Stimulated activated CD4-positive, alpha-beta T cell treated with anti-CD3 and anti-CD28 coated beads, Interleukin-2, amount 100 ng/mL, for 4 hours (primary cell): Measurements from ENCODE around the gene GAL3ST2.
"Not testable (repeated sequence)": the region's sequence is repeated elsewhere in the genome, so short reads cannot be mapped to it uniquely, and the experiment has no call there.

Experiments
- DNase-seq: peaks from one replicate; pipeline ENCODE4 v3.0.0-alpha.2; 2020; ENCODE audit warnings: low read depth

Gene GAL3ST2

DNA sequence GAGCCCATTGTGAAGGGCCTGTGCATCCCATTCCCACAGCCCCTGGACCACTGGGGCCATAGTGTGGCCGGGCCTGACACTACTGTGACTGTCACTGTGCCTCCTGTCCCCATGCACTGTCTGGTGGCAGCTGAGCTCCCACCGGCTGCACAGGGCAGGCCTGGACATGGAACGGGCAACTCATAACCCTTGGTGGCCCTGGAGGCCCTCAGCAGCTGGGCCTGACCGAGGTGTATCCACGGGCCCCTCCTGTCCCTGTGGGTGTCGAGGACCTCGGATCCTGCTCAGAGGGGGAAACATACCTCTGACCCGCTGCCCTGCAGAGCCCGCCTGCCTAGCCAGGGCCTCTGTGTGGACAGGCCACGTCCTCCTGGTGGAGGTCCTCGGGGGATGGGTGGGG is 7.8 kb upstream of the GAL3ST2 start:
- no peak for DNase-seq

DNA sequence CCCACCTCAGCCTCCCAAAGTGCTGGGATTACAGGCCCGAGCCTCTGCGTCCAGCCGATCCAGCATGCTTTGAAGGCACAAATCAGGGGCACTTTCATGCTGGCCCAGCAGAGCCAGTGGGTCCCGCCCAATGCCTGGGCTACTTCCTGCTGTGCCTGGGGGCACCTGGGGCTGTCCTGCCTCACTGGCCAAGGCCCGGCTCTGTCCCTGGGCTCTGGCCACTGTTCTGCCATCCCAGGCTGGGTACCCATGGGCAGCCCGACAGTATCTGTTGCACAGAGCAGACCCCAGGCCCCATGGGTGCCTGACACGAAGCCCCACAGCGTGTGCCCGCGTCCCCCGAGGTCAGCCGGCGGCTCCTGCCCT is 6.8 kb upstream of the GAL3ST2 start:
- DNase-seq: no peak

DNA sequence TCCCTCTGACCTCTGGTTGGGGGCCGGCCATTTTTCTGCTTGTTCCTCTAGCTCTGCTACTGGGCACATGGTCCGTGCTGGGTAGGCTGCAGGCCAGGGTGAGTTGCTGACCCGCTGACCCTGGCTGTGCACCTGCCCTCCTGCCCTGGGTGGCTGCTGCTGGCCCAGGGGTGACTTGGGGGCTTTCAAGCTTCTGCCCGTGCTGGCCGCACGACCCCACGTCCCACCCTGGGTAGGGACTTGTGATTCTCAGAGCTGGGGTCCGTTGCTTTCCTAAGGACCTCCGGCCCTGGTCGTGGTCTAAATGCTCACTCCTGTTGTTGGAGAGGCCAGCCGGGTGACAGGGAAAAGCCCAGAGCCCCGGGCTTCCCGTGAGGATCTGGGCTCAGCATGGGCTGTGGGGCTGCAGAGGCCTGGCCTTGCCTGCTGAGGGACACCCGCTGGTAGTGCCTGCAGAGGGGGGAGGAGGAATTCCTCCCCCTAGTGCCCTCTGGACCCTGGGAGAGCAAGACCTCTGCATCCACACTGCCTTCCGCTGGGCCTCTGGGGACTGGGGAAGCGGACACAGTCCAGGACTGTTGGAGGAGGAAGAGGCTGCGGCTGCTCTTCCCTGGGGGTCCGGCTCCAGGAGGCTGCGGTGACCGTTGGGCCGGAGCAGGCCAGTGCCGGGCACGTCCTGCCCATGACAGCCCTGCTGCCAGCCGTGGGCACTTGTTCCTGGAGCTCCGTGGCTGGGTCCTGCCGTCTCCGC is 6.3 kb upstream of the GAL3ST2 start:
- no peak for DNase-seq

DNA sequence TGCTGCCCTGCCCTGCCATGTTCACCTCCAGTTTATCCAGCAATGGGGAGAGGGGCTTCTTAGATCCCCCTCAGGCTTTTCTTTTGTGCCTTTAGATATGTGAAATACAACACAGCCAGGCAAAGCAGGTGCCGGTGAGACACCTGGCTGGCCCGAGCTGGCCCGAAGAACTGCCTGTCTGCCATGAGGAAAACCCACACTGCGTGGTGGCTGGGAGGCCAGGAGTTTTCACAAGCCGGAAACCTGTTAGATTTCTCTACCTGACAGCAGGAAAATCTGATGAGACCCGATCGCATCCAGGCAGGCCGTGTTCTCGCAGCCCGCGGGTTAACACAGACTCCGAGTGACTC is 5.7 kb upstream of the GAL3ST2 start:
- DNase-seq: no peak

DNA sequence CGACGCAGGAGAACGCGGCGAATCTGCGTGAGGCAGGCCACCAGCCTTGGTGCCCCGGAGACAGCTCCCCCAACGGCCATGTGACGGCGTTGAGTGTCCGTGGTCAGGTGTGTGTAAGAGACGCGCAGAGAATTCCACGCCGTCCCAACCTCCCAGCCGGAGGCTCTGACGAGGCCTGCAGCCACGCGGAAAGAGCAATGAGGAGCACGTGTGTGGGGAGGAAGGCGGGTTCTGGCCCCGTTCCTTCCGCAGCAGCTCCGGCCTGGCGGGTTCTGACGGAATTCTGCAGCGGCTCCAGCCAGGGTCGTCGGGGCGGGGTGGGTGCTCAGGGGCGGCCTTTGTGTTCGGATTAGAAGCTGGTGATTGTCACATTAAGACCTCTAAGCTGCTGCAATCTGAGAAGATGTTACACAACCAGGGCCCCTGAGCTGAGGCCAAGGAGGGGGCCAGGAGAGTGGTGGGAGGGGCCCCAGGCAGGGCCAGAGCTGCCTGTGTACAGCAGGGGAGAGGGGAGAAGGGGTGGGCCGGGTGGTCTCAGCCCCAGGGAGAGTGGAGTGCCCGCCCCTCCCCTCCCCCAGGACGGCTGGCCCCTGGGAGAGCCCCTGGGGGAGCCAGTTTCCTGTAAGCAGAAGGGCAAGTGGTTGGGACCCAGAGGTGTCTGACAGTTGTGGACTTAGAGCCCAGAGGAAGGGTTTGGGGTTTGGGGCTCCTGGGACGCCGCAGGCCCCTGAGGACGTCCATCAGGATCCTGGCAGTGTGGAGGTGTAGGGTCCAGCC is 5.1 kb upstream of the GAL3ST2 start:
- DNase-seq: no peak

DNA sequence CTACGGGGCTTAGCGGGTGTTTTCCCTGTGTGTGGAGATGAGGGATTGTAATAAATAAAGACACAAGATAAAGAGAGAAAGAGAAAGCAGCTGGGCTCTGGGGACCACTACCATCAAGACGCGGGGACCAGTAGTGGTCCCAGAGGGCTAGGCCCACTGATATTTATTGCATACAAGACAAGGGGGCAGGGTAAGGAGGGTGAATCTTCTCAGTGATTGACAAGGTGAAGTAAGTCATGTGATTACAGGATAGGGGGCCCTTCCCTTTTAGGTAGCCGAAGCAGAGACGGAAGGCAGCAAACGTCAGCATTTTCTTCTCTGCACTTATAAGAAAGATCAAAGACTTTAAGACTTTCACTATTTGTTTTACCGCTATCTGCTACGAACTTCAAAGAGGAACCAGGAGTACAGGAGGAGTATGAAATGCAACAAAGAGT is 4.5 kb upstream of the GAL3ST2 start:
- no peak for DNase-seq

DNA sequence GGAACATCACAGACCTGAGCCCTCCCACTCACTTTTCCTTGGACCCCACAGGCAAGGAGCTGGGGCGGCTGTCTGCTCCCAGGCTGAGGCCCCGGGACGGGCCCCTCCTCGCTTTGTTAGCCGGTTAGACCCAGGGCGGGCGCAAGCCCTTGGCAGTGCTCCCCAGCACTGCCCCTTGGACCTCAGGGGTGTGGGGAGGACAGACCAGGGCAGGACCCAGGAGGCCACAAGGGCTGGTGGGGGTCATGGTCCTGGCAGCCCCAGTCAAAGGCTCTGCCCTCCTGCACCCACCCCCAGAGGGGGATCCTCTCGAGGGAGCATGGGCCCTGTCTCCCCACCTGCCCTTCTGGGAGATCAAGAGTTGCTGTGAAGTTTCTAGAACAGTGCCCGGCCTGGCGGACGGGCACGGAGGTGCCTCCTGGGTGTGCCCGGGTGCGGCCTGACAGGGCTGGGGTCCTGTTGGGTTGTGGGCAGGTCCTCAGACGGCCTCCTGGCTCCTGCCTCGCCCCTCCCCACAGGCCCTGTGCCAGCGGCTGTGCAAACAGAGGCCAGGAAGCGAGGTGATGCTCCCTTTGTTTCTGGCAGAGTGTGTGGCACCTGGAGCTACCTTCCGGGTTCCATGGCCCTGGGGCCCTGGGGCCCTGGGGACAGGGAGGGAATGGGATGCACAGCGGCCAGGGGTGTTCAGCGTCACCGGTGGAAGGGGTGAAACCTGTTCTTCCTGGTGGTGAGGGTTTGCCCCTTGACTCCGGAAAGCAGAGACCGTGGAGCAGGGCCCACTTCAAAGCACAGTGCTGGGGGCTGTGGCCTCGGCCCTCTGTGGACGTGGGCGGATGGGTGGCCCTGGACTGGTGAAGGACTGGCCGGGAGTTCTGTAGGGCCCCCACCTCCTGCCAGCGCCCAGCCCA is 2.9 kb upstream of the GAL3ST2 start:
- DNase-seq: no peak

DNA sequence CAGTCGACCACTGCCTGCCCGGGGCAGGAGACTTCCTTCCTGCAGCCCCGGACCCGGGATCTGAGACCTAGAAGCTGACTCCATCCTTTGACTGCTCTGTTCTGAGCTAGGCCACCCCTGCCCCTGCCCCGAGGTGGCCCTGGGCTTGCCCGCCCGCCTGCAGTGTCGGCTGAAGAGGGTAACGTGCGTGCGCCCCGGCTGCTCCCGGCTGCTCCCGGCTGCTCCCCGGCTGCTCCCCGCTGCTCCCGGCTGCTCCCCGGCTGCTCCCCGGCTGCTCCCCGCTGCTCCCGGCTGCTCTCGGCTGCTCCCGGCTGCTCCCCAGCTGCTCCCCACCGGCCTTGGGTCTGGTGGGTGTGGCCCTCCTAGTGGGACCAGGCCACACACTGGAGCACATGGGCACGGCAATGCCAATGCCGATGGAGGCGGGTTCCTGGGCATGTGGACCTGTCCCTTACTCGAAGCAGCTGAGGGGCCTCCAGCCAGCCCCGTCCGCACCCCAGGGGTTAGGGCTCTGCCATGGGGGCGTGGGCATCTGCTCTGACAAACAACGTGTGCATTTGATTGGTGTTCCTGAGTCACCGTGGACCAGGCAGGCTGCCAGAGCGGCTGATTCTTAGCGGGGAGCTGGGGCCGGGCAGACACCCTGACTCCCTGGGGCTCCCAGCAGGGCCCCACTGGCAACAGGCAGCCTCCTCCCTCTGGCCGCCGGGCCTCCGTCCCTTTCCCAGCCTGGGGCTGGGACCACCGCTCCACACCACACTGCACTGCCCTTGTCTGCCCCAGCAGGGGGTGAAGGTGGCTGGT is 2.0 kb upstream of the GAL3ST2 start:
- no peak for DNase-seq

DNA sequence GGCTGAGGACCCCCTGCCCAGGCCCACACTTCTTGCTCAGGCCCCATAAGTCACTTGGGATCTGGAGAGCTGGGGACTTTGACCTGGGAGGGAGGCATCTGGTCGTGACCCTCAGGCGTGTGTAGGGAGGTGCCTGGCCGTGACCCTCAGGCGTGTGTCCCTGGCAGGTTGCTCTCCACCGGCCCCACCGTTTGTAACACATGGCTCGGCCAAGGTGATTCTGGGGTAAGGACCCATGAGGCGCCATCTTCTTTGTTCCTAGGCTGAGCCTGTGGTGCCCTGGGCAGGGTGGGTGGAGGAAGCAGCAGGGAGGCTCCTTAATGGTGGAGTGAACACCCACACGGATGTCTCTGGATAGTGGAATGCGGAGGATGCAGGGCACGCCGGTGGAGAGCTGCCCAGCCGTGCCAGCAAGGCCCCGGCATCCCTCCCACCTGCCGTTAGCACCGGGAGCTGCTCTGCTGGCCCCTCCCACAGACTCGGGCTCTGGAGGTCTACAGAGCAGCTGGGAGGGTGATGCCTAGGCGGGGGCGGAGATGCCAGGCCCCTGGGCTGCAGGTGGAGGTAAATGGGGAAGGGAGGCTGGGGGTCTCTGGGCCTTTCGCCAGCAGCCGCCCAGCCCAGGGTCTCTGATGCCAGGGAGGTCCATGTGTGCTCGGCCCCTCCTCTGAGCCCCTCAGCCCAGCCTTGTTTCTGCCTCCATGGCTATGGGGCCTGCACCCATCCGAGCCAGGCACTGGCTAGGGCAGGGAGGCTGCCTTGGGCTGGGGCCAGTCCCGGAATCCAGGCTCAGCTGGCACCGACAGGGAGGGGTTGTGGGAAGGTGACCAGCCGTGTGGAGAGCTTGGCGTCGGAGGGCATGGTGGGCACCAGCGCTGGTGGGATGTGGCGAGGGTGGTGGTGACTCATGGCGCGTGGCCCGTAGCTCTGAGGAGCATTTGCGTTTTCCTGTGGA is 1.1 kb upstream of the GAL3ST2 start:
- no peak for DNase-seq

DNA sequence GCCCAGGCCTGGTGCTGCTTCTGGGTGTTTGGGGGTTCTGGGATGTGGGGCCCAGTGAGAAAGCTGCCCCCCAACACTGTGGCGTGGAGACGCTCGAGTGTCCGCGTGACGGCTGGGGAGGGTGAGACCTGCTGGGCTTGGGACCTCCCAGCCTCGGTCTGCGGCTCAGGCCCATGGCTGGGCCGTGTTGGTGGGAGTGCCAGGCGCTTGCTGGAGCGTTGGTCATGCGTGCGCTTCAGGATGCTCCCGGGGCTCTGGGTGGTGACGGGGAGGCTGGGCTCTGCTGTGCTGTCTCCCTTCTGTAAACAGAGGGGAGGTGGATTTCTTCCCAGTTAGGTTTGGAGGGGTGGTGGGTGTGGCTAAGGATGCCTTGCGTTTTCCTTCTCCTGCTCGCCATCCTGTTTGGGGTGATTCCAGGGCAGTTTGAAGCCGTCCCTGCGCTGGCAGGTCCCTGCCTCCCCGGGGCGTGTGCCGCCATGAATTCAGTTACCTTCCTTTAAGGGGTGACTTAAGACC is 606 bp downstream of the GAL3ST2 start:
- DNase-seq: no peak

DNA sequence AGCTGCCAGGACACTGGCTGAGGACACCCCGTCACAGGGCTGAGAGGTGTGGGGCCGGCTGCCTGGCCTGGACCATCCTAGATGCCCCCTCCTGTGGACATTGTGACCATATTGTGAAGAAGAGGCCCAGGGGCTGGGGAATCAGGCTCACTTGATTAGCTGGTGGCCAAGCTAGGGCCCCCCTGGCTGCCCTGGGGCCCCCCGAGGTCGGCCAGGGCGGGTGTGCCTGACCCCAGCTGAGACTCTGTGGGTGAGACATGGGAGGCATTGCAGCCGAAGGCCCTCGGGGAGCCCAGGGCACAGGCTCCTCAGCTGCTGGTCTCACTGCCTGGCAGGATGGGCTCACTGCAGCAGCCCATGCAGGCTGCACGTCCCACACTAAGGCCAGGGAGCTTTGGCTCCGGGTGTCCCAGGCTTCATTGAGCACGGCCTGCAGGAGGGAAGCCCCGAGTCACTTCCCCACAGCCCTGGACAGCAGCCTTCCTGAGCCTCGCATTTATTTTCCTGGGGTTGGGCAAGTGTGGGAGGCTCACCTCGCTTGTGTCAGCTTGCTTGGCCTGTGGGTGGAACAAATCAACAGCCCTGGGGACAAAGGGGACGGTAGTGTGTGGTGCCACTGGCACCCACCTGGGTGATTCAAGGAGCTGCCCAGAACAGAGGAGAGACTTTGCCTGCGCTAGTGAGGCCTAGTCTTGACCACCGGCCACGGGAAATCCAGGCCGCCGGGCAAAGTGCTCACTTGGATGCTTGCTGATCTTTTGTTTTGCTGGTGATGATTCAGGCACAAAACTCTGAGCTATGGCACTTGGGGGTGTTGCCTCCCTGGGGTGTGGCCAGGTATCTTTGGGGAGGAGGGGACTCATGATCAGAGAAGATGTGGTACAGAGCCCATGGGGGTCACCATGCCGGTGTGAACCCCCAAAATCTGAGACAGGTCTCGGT is 1.3 kb downstream of the GAL3ST2 start:
- no peak for DNase-seq

DNA sequence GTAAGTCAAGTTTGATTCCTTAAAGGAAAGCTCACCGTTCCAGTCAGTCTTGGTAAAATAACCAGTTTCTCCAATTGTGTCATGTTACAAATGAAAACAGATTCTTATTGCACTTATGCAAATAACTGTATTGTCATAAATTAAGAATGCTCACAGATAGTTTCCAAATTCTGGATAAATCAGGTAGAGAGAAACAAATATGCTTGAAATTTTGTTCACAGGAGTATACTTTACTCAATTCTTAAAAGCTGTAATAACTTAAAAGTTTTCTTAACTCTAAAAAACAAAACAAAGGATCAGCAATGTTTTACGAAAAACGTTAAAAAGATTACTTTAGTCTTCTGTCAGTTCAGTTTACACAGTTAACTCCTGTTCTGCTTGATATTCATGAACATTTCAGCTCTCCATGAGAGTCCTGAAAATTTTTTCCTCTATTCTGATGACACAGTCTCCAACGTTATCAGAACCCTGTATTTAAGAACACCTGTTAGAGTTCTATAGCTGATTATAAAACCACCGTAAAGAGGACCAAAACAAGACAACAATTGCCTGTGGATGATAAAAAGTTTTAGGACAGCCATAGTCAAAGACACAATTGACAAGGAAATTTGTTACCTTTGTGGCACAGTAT is 4.4 kb downstream of the GAL3ST2 start:
- no peak for DNase-seq

DNA sequence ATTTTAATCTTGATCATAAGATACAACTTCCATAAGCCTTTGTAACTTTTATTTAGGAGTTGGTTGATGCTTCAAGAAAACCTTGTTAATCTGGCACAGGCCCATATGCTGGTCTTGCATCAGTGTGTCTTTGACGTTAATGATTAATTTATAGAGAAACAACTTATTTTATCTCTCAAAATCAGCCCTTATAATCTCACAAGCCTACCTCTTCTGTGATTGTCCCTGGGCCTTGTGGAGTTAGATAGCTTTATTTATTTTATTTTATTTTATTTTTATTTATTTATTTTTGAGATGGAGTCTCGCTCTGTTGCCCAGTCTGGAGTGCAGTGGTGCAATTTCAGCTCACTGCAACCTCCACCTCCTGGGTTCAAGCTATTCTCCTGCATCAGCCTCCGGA is 5.4 kb downstream of the GAL3ST2 start:
- DNase-seq: not testable (repeated sequence)

DNA sequence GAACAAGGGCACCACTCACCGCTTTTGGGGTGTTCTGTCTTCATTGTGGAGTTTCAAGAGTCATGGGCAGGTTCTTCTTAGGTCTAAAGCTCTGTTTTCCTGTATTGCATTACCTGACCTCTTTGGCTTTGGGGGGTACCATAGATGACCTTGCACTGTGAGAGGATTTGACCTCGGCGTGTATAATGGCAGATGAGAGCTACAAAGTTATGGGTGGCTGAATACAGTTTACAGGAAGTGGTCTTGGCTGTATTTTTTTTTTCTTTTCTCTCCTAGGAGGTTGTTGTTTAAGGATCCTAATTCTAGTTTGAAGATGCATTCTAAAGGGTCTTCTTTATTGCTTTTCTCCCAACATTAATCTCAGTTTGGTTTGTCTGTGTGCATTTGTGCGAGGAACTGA is 11.5 kb downstream of the GAL3ST2 start:
- no peak for DNase-seq

DNA sequence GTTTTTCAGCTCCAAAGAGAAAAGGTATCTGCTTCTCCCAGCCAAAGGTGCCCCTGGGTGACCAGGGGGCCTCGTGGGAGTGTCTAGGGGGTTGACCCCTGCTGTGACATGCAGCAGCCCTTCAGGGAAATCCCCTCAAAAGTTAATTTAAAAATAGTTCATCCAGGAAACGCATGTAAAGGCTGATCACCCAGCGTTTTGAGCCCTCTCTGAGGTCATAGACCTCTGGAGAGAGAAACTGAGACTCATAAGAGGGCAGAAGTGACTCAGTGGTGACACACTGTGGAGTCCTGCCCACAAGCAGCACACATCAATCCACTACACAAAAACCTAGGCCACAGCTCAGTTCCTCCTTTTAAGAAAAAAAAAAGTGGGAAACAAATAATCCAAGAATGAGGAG is 11.9 kb downstream of the GAL3ST2 start:
- DNase-seq: peak; percentile 33

DNA sequence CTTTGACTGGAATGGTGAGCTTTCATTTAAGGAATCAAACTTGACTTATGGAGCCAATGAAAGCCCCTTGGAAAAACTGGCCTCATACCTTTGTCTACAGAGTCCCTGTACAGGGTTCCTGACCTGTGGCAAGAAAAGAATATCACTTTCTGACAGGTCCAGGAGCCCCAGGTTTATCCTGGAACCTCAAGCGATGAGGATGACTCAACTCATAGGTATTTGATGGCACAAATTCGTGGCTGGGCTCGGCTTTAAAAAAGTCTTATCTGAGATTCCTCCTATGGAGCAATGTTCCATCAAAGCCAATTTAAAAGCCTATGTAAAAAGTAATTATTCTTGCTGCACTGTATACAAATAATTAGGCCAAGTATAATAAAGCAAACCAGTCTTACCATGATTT is 14.8 kb downstream of the GAL3ST2 start:
- not testable (repeated sequence) for DNase-seq

DNA sequence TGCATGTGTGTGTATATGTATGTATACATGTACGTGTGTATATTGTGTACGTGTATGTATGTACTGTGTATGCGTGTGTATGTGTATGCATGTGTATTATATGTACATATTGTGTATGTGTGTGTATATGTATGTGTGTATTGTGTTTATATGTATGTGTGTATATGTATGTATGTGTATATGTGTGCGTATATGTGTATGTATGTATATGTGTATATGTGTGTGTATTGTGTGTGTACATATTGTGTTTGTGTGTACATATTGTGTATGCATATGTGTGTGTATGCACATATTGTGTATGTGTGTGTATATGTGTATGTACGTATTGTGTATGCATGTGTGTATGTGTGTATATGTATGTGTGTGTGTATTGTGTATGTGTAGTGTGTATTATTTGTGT is 16.8 kb downstream of the GAL3ST2 start:
- no peak for DNase-seq

DNA sequence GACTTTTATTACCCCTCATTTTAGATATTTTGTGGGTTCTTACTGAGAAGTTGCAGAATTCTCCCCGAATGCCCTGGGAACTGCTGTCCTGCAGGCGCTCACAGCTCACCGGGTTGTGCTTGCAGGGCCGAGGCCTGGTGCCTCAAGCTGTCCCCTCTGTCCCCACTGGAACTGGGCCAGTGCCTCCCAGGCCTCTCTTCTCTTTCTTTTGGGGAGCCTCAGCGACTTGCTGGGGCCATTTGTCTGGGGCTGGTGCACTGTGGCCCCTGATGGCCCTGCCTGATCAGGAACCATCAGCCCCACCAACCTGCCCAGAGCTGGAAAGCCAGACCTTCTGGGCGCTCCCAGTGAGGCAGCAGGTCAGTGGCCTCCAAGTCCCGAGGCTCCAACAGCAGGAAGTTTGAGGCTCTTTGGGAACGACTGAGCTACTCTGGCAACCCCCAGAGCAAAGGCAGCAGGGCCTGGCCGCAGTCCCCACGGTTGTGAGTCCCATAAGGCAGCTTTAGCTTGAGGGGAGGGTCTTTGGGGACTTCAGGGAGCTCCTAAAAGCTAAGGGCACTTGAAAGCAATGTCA is 17.7 kb downstream of the GAL3ST2 start:
- no peak for DNase-seq
